SK-N-SH (cell line): ENCODE results near the gene ARPC4. TPM values are rescaled to one million over a fixed set of nuclear protein-coding genes. Genes with fewer than 3 reads are reported as not detected.

Experiments used
- CTCF ChIA-PET: fragments of 300-600, 350-600 bp; formaldehyde crosslinking; extraction: SDS; loops from one replicate; lab custom pipeline; 2021; lab: Yijun Ruan, JAX
- POLR2A ChIA-PET: fragments of 350-600 bp; sonication (Branson Sonifier 250); formaldehyde crosslinking; extraction: SDS; loops from one replicate; lab custom pipeline; 2020; ENCODE audit warnings: antibody characterized with exemption, inconsistent platforms; lab: Yijun Ruan, JAX
- DNase-seq: peaks from one replicate; pipeline ENCODE4 v3.0.0; 2012
- H2AFZ ChIP-seq: fragments of 200-600 bp; sonication (generic); 2 replicates; pipeline ENCODE4 v1.8.1; 2016; ENCODE audit warnings: antibody characterized with exemption, mild to moderate bottlenecking, low read depth
- H3F3A ChIP-seq: fragments of 200-600 bp; sonication (generic); replicated peaks from 2 replicates; pipeline ENCODE3; 2016; ENCODE audit warnings: antibody characterized with exemption, mild to moderate bottlenecking; ENCODE audit not compliant: insufficient read depth
- H3K27ac ChIP-seq, 2 experiments: fragments of 200-500 bp in 1 of 2; fragments of 200-600 bp in 1 of 2; sonication (Bioruptor generic) in 1 of 2; sonication (generic), shearing (Covaris generic) in 1 of 2; 2 replicates each; pipeline versions ENCODE4 v1.5.1 to v1.6.1; 2014 to 2016; ENCODE audit warnings: low read depth in 2 of 2, inconsistent platforms in 1 of 2, low read length in 1 of 2, mild to moderate bottlenecking in 1 of 2, mixed read lengths in 1 of 2
- H3K27me3 ChIP-seq: fragments of 200-600 bp; sonication (generic), shearing (Covaris generic); 2 replicates; pipeline ENCODE4 v1.6.1; 2016; ENCODE audit warnings: mixed run types; ENCODE audit not compliant: insufficient read depth
- H3K36me3 ChIP-seq, 2 experiments: fragments of 200-500 bp in 1 of 2; fragments of 200-600 bp in 1 of 2; sonication (Bioruptor generic) in 1 of 2; sonication (generic) in 1 of 2; replicated peaks in 1 of 2; 2 replicates each; pipeline versions ENCODE3 to v1.5.1; 2014 to 2016; ENCODE audit warnings: low read length in 1 of 2, mild to moderate bottlenecking in 1 of 2; ENCODE audit not compliant: insufficient read depth in 2 of 2, control insufficient read depth in 1 of 2
- H3K4me1 ChIP-seq, 2 experiments: fragments of 200-500 bp in 1 of 2; fragments of 200-600 bp in 1 of 2; sonication (Bioruptor generic) in 1 of 2; sonication (generic), shearing (Covaris generic) in 1 of 2; 2 replicates each; pipeline versions ENCODE4 v1.5.1 to v1.6.1; 2014 to 2016; ENCODE audit warnings: low read depth in 1 of 2, low read length in 1 of 2, mixed run types in 1 of 2; ENCODE audit not compliant: insufficient read depth in 2 of 2, control insufficient read depth in 1 of 2
- H3K4me2 ChIP-seq: fragments of 200-600 bp; sonication (generic), shearing (Covaris generic); 2 replicates; pipeline ENCODE4 v1.6.1; 2017; ENCODE audit warnings: mixed run types
- H3K4me3 ChIP-seq, 2 experiments: fragments of 200-500 bp in 1 of 2; fragments of 200-600 bp in 1 of 2; sonication (Bioruptor generic) in 1 of 2; sonication (generic), shearing (Covaris generic) in 1 of 2; 2 replicates each; pipeline versions ENCODE4 v1.5.1 to v1.8.1; 2014 to 2016; ENCODE audit warnings: low read depth in 2 of 2, inconsistent platforms in 1 of 2, low read length in 1 of 2, mild to moderate bottlenecking in 1 of 2, mixed read lengths in 1 of 2, moderate library complexity in 1 of 2
- H3K79me2 ChIP-seq: fragments of 200-600 bp; sonication (generic); 2 replicates; pipeline ENCODE4 v1.8.1; 2017; ENCODE audit warnings: mild to moderate bottlenecking; ENCODE audit not compliant: insufficient read depth
- H3K9ac ChIP-seq: fragments of 200-600 bp; sonication (generic); 2 replicates; pipeline ENCODE4 v1.6.1; 2017; ENCODE audit warnings: mixed run types
- H3K9me2 ChIP-seq: fragments of 200-600 bp; sonication (generic); 2 replicates; pipeline ENCODE4 v1.6.1; 2017; ENCODE audit warnings: mixed run types
- H3K9me3 ChIP-seq: fragments of 200-600 bp; sonication (generic); 2 replicates; pipeline ENCODE4 v1.6.1; 2017; ENCODE audit warnings: mixed run types, mild to moderate bottlenecking, moderate library complexity
- H4K20me1 ChIP-seq: fragments of 200-600 bp; sonication (generic); 2 replicates; pipeline ENCODE4 v1.6.1; 2017; ENCODE audit warnings: mild to moderate bottlenecking, mixed run types; ENCODE audit not compliant: insufficient read depth
- CHD2 ChIP-seq: fragments of 150-350 bp; IDR thresholded peaks from 2 replicates; pipeline ENCODE4 v1.6.1; 2018; ENCODE audit warnings: low read length; ENCODE audit not compliant: partially characterized antibody
- MXI1 ChIP-seq: IDR thresholded peaks from 2 replicates; pipeline ENCODE4 v1.6.1; 2012; ENCODE audit warnings: mild to moderate bottlenecking, low read depth, low read length, improper control_type of control experiment
- NRF1 ChIP-seq: IDR thresholded peaks from 2 replicates; pipeline ENCODE4 v1.6.1; 2012; ENCODE audit warnings: low read depth, mild to moderate bottlenecking, low read length
- POLR2AphosphoS5 ChIP-seq: IDR thresholded peaks from 2 replicates; pipeline ENCODE4 v1.6.1; 2012; ENCODE audit warnings: low read depth, low read length
- RXRA ChIP-seq: IDR thresholded peaks from 2 replicates; pipeline ENCODE4 v1.4.0; 2012; ENCODE audit warnings: low read depth, mild to moderate bottlenecking, borderline replicate concordance
- SIN3A ChIP-seq: IDR thresholded peaks from 2 replicates; pipeline ENCODE4 v1.6.1; 2012; ENCODE audit warnings: low read depth, mild to moderate bottlenecking, low read length, moderate library complexity, borderline replicate concordance
- TAF1 ChIP-seq: IDR thresholded peaks from 2 replicates; pipeline ENCODE4 v1.6.1; 2012; ENCODE audit warnings: low read depth, mild to moderate bottlenecking, low read length, moderate library complexity, borderline replicate concordance
- WGBS: methylation state at CpG from one replicate; pipeline ENCODE4 v1.1.6; 2017; ENCODE audit warnings: low lambda C conversion rate; 5-methylcytosine and 5-hydroxymethylcytosine counted together
- polyA plus RNA-seq, 3 experiments: library from polyadenylated mRNA; depleted of rRNA; stranded (reverse); fragments of >200 nt; gene quantifications; 2 replicates each; pipeline ENCODE4 v1.2.3, GENCODE V29; 2012
- TF ChIP-seq, protein P1 (sequence below): IDR thresholded peaks from 2 replicates; pipeline ENCODE4 v1.6.1; 2012; ENCODE audit warnings: mild to moderate bottlenecking, low read depth, low read length, moderate library complexity
- TF ChIP-seq, protein P2 (sequence below): fragments of 200-600 bp; sonication (generic); IDR thresholded peaks from 2 replicates; pipeline ENCODE4 v1.6.1; 2017; ENCODE audit warnings: antibody characterized with exemption, mild to moderate bottlenecking, moderate library complexity
- TF ChIP-seq, protein P3 (sequence below): IDR thresholded peaks from 2 replicates; pipeline ENCODE4 v1.4.0; 2012; ENCODE audit warnings: low read depth, borderline replicate concordance
- TF ChIP-seq, protein P4 (sequence below): IDR thresholded peaks from 2 replicates; pipeline ENCODE4 v1.4.0; 2012; ENCODE audit warnings: low read depth

Gene ARPC4
- polyA plus RNA-seq, 1 of the 3 experiments (the other 2 are of a cell fraction): 233 TPM

- Histone ChIP-seq H4K20me1 (no peaks in the 10 kb centered on the region), H3K27me3 (no peaks in the 10 kb centered on the region)
- no peak for TF ChIP-seq RXRA
- TF ChIP-seq CHD2: peak; percentile 4
- 0 out of 2 replicates have a peak, but pooled peaks have one; percentile 14 for TF ChIP-seq NRF1
- 0 out of 2 replicates have a peak, but pooled peaks have one; percentile 29 for TF ChIP-seq SIN3A
- TF ChIP-seq, protein P1, sequence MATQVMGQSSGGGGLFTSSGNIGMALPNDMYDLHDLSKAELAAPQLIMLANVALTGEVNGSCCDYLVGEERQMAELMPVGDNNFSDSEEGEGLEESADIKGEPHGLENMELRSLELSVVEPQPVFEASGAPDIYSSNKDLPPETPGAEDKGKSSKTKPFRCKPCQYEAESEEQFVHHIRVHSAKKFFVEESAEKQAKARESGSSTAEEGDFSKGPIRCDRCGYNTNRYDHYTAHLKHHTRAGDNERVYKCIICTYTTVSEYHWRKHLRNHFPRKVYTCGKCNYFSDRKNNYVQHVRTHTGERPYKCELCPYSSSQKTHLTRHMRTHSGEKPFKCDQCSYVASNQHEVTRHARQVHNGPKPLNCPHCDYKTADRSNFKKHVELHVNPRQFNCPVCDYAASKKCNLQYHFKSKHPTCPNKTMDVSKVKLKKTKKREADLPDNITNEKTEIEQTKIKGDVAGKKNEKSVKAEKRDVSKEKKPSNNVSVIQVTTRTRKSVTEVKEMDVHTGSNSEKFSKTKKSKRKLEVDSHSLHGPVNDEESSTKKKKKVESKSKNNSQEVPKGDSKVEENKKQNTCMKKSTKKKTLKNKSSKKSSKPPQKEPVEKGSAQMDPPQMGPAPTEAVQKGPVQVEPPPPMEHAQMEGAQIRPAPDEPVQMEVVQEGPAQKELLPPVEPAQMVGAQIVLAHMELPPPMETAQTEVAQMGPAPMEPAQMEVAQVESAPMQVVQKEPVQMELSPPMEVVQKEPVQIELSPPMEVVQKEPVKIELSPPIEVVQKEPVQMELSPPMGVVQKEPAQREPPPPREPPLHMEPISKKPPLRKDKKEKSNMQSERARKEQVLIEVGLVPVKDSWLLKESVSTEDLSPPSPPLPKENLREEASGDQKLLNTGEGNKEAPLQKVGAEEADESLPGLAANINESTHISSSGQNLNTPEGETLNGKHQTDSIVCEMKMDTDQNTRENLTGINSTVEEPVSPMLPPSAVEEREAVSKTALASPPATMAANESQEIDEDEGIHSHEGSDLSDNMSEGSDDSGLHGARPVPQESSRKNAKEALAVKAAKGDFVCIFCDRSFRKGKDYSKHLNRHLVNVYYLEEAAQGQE: peak; percentile 6; the same call in 1 of the 2 replicates
- TF ChIP-seq, protein P2, sequence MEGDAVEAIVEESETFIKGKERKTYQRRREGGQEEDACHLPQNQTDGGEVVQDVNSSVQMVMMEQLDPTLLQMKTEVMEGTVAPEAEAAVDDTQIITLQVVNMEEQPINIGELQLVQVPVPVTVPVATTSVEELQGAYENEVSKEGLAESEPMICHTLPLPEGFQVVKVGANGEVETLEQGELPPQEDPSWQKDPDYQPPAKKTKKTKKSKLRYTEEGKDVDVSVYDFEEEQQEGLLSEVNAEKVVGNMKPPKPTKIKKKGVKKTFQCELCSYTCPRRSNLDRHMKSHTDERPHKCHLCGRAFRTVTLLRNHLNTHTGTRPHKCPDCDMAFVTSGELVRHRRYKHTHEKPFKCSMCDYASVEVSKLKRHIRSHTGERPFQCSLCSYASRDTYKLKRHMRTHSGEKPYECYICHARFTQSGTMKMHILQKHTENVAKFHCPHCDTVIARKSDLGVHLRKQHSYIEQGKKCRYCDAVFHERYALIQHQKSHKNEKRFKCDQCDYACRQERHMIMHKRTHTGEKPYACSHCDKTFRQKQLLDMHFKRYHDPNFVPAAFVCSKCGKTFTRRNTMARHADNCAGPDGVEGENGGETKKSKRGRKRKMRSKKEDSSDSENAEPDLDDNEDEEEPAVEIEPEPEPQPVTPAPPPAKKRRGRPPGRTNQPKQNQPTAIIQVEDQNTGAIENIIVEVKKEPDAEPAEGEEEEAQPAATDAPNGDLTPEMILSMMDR: 0 out of 2 replicates have a peak, but pooled peaks have one; percentile 8
- TF ChIP-seq POLR2AphosphoS5: peak; percentile 70; the same call in 1 of the 2 replicates
- TF ChIP-seq, protein P3, sequence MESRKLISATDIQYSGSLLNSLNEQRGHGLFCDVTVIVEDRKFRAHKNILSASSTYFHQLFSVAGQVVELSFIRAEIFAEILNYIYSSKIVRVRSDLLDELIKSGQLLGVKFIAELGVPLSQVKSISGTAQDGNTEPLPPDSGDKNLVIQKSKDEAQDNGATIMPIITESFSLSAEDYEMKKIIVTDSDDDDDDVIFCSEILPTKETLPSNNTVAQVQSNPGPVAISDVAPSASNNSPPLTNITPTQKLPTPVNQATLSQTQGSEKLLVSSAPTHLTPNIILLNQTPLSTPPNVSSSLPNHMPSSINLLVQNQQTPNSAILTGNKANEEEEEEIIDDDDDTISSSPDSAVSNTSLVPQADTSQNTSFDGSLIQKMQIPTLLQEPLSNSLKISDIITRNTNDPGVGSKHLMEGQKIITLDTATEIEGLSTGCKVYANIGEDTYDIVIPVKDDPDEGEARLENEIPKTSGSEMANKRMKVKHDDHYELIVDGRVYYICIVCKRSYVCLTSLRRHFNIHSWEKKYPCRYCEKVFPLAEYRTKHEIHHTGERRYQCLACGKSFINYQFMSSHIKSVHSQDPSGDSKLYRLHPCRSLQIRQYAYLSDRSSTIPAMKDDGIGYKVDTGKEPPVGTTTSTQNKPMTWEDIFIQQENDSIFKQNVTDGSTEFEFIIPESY: no peak
- no peak for TF ChIP-seq MXI1
- peak; percentile 57; the same call in 1 of the 2 replicates for TF ChIP-seq TAF1
- TF ChIP-seq, protein P4, sequence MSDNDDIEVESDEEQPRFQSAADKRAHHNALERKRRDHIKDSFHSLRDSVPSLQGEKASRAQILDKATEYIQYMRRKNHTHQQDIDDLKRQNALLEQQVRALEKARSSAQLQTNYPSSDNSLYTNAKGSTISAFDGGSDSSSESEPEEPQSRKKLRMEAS: peak; percentile 33; the same call in 1 of the 2 replicates
- TF ChIP-seq, all 33 proteins: peak for 8
- no peaks in the 10 kb centered on the region for H3K9me3 ChIP-seq
- POLR2A ChIA-PET: interaction anchor here (0.7 to 3.7 kb wide), 5 partner anchors 9 to 67 kb away, joined by 3 to 20 read pairs (median 4); partner anchors contain the start of genes ARPC4 and OGG1
- peak within 1 kb of the TSS; percentile 96; the same call in 1 of the 2 replicates for H2AFZ ChIP-seq
- H3K79me2 ChIP-seq: peaks cover 3% of the 10 kb centered on the region; the same call in 1 of the 2 replicates
- no peak within 1 kb of the TSS; a peak in 1 of 4 replicates for H3K27ac ChIP-seq
- H3K4me1 ChIP-seq: peaks cover 6 to 14% of the 10 kb centered on the region in 2 experiments; a peak in 1 of 4 replicates
- H3K4me2 ChIP-seq: peak within 1 kb of the TSS; percentile 100
- CTCF ChIA-PET: interaction anchor here (1.0 to 1.4 kb wide), 3 partner anchors 16 to 416 kb away, joined by 3 read pairs; no protein-coding TSS in a partner anchor
- peak within 1 kb of the TSS; percentile 82 for H3K9ac ChIP-seq
- H3K36me3 ChIP-seq: peaks cover 0 to 2% of the 10 kb centered on the region in 2 experiments
- H3F3A ChIP-seq: peaks cover 4% of the 10 kb centered on the region
- peak; percentile 92 for DNase-seq
- no peaks in the 10 kb centered on the region for H3K9me2 ChIP-seq
- 12% methylated on average over 16 of the region's 49 CpGs for WGBS
- peak within 1 kb of the TSS; percentile 64 to 95 for H3K4me3 ChIP-seq
Measured at GRCh38 chr3:9769426-9770275, 23.2 kb upstream of the ARPC4 start, which contains the start of gene CAMK1. Gene CAMK1, minus strand, starts transcription at chr3:9769947. Its CDS starts 2,198 bp downstream, at chr3:9767749.
